K562 (cell line): ENCODE results near the gene PFDN2. TPM values are rescaled to one million over a fixed set of nuclear protein-coding genes. Genes with fewer than 3 reads are reported as not detected.

Experiments
- CHD2 ChIP-seq: IDR thresholded peaks from 2 replicates; pipeline ENCODE4 v1.6.1; 2011; ENCODE audit warnings: low read depth, low read length
- CREB1 ChIP-seq, 2 experiments: sonication (generic) in 1 of 2; formaldehyde crosslinking in 1 of 2; IDR thresholded peaks; 2 replicates each; pipeline versions ENCODE4 v1.6.1 to v1.8.0; 2012 to 2022; ENCODE audit warnings: inconsistent platforms in 1 of 2, mild to moderate bottlenecking in 1 of 2, missing genetic modification reagents in 1 of 2, moderate library complexity in 1 of 2
- FOXA1 ChIP-seq: fragments of 450-650 bp; IDR thresholded peaks from 2 replicates; pipeline ENCODE4 v1.6.1; 2016; ENCODE audit warnings: mild to moderate bottlenecking, borderline replicate concordance
- NFRKB ChIP-seq: fragments of 450-650 bp; IDR thresholded peaks from 2 replicates; pipeline ENCODE4 v1.6.1; 2016; ENCODE audit warnings: low read depth
- NONO ChIP-seq, 2 experiments: fragments of 200-400 bp in 1 of 2; fragments of 450-650 bp in 1 of 2; formaldehyde crosslinking in 1 of 2; IDR thresholded peaks; 2 replicates each; pipeline ENCODE4 v1.6.1; 2017; ENCODE audit warnings: low read depth in 2 of 2, mild to moderate bottlenecking in 2 of 2, moderate library complexity in 2 of 2, low read length in 1 of 2
- OTX1 ChIP-seq: fragments of 450-650 bp; formaldehyde crosslinking; IDR thresholded peaks from 2 replicates; pipeline ENCODE4 v1.4.0; 2022; ENCODE audit warnings: mild to moderate bottlenecking
- POLR2G ChIP-seq: fragments of 200-400 bp; formaldehyde crosslinking; IDR thresholded peaks from 2 replicates; pipeline ENCODE4 v1.6.1; 2017; ENCODE audit warnings: low read depth, mild to moderate bottlenecking, antibody characterized with exemption, low read length, moderate library complexity
- PYGO2 ChIP-seq: fragments of 450-650 bp; IDR thresholded peaks from 2 replicates; pipeline ENCODE4 v1.6.1; 2016; ENCODE audit warnings: mild to moderate bottlenecking, missing genetic modification characterization, moderate library complexity, missing compliant biosample characterization
- SFPQ ChIP-seq: fragments of 200-400 bp; formaldehyde crosslinking; IDR thresholded peaks from 2 replicates; pipeline ENCODE4 v1.6.1; 2017; ENCODE audit warnings: mild to moderate bottlenecking, low read depth, low read length, moderate library complexity
- SMARCC2 ChIP-seq: fragments of 450-650 bp; IDR thresholded peaks from 2 replicates; pipeline ENCODE4 v1.6.1; 2017; ENCODE audit warnings: antibody characterized with exemption, moderate library complexity, mild to moderate bottlenecking, low read depth
- ZEB2 ChIP-seq: fragments of 450-650 bp; IDR thresholded peaks from 2 replicates; pipeline ENCODE4 v1.6.1; 2016
- ZNF12 ChIP-seq: sonication (generic); formaldehyde crosslinking; IDR thresholded peaks from 2 replicates; pipeline ENCODE4 v1.4.0; 2020; ENCODE audit warnings: mild to moderate bottlenecking, missing genetic modification reagents
- ZNF668 ChIP-seq: fragments of 250-450 bp; sonication (Bioruptor Pico); IDR thresholded peaks from 2 replicates; pipeline ENCODE4 v1.8.0; 2022; ENCODE audit warnings: mild to moderate bottlenecking, inconsistent platforms
- polyA plus RNA-seq, 8 experiments: library from polyadenylated mRNA; depleted of rRNA in 4 of 8; stranded (reverse) in 5 of 8; unstranded in 3 of 8; fragments of >200 nt; fragmentation: Nextera tagmentation in 2 of 8; fragmentation: Illumina TruSeq in 1 of 8; extraction: Ambion mirVana in 2 of 8; extraction: Trizol in 1 of 8; gene quantifications; 2 replicates each; pipeline versions ENCODE4 v1.2.1 to v1.2.3, GENCODE V29; 2011 to 2014; ENCODE audit warnings: inconsistent platforms in 1 of 8, missing spikeins in 1 of 8
- total RNA-seq, 7 experiments: library from RNA; depleted of rRNA in 6 of 7; stranded (reverse); fragments of >200 nt in 6 of 7; fragmentation: Illumina TruSeq in 2 of 7; extraction: Trizol in 2 of 7; gene quantifications; 2 replicates each; pipeline versions ENCODE4 v1.2.1 to v1.2.3, GENCODE V29; 2011 to 2021; ENCODE audit warnings: low replicate concordance in 1 of 7
- TF ChIP-seq, protein P1 (sequence below): fragments of 450-650 bp; conservative IDR thresholded peaks from 2 replicates; pipeline ENCODE4 v1.6.1; 2016; ENCODE audit warnings: missing genetic modification characterization, low read depth, mild to moderate bottlenecking, control low read depth, missing compliant biosample characterization
- TF ChIP-seq, protein P2 (sequence below): fragments of 250-450 bp; sonication (Bioruptor Pico); IDR thresholded peaks from 2 replicates; pipeline ENCODE4 v1.8.0; 2021; ENCODE audit warnings: mild to moderate bottlenecking, moderate library complexity
- TF ChIP-seq, protein P3 (sequence below): fragments of 250-450 bp; sonication (Bioruptor Pico); IDR thresholded peaks from 2 replicates; pipeline ENCODE4 v1.4.0; 2020

Gene PFDN2
- total and polyA plus RNA-seq, 9 of the 15 experiments (the other 6 are each of a cell fraction or from before 2014, with no cell fraction given) = 50.2 to 361 (median 144) TPM

- TF ChIP-seq OTX1 (CRISPR knock-in tag) = 0 out of 2 replicates have a peak, but pooled peaks have one; percentile 44
- TF ChIP-seq, protein P1, sequence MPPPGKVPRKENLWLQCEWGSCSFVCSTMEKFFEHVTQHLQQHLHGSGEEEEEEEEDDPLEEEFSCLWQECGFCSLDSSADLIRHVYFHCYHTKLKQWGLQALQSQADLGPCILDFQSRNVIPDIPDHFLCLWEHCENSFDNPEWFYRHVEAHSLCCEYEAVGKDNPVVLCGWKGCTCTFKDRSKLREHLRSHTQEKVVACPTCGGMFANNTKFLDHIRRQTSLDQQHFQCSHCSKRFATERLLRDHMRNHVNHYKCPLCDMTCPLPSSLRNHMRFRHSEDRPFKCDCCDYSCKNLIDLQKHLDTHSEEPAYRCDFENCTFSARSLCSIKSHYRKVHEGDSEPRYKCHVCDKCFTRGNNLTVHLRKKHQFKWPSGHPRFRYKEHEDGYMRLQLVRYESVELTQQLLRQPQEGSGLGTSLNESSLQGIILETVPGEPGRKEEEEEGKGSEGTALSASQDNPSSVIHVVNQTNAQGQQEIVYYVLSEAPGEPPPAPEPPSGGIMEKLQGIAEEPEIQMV (tag) = no peak
- TF ChIP-seq, protein P2, sequence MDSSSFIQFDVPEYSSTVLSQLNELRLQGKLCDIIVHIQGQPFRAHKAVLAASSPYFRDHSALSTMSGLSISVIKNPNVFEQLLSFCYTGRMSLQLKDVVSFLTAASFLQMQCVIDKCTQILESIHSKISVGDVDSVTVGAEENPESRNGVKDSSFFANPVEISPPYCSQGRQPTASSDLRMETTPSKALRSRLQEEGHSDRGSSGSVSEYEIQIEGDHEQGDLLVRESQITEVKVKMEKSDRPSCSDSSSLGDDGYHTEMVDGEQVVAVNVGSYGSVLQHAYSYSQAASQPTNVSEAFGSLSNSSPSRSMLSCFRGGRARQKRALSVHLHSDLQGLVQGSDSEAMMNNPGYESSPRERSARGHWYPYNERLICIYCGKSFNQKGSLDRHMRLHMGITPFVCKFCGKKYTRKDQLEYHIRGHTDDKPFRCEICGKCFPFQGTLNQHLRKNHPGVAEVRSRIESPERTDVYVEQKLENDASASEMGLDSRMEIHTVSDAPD (CRISPR knock-in tag) = no peak
- peak; percentile 50 to 60; a peak in 2 of 4 replicates for TF ChIP-seq NONO (IDR thresholded peaks at IDR 0.05; ENCODE audit: low read depth in 2 of 2, low read length in 1 of 2)
- TF ChIP-seq SFPQ = no peak
- peak; percentile 95 for TF ChIP-seq POLR2G
- peak; percentile 51 for TF ChIP-seq CHD2
- TF ChIP-seq ZEB2 = peak; percentile 25; the same call in 1 of the 2 replicates
- TF ChIP-seq ZNF668 = no peak
- TF ChIP-seq PYGO2 = 0 out of 2 replicates have a peak, but pooled peaks have one; percentile 49
- no peak for TF ChIP-seq ZNF12 (CRISPR knock-in tag)
- peak; percentile 83; the same call in 1 of the 2 replicates for TF ChIP-seq NFRKB
- TF ChIP-seq FOXA1 = no peak
- TF ChIP-seq CREB1 (IDR thresholded peaks at IDR 0.05) = peak; percentile 59
- no peak; the same call in 1 of the 2 replicates for TF ChIP-seq CREB1 (CRISPR knock-in tag; IDR thresholded peaks at IDR 0.05)
- TF ChIP-seq SMARCC2 = no peak
- TF ChIP-seq, protein P3, sequence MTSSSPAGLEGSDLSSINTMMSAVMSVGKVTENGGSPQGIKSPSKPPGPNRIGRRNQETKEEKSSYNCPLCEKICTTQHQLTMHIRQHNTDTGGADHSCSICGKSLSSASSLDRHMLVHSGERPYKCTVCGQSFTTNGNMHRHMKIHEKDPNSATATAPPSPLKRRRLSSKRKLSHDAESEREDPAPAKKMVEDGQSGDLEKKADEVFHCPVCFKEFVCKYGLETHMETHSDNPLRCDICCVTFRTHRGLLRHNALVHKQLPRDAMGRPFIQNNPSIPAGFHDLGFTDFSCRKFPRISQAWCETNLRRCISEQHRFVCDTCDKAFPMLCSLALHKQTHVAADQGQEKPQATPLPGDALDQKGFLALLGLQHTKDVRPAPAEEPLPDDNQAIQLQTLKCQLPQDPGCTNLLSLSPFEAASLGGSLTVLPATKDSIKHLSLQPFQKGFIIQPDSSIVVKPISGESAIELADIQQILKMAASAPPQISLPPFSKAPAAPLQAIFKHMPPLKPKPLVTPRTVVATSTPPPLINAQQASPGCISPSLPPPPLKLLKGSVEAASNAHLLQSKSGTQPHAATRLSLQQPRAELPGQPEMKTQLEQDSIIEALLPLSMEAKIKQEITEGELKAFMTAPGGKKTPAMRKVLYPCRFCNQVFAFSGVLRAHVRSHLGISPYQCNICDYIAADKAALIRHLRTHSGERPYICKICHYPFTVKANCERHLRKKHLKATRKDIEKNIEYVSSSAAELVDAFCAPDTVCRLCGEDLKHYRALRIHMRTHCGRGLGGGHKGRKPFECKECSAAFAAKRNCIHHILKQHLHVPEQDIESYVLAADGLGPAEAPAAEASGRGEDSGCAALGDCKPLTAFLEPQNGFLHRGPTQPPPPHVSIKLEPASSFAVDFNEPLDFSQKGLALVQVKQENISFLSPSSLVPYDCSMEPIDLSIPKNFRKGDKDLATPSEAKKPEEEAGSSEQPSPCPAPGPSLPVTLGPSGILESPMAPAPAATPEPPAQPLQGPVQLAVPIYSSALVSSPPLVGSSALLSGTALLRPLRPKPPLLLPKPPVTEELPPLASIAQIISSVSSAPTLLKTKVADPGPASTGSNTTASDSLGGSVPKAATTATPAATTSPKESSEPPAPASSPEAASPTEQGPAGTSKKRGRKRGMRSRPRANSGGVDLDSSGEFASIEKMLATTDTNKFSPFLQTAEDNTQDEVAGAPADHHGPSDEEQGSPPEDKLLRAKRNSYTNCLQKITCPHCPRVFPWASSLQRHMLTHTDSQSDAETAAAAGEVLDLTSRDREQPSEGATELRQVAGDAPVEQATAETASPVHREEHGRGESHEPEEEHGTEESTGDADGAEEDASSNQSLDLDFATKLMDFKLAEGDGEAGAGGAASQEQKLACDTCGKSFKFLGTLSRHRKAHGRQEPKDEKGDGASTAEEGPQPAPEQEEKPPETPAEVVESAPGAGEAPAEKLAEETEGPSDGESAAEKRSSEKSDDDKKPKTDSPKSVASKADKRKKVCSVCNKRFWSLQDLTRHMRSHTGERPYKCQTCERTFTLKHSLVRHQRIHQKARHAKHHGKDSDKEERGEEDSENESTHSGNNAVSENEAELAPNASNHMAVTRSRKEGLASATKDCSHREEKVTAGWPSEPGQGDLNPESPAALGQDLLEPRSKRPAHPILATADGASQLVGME (CRISPR knock-in tag) = no peak
These were observed 14.8 kb upstream of the PFDN2 start, which contains the start of gene DEDD (continued) for GRCh38 chr1:161132410-161133219.
